ENCODE results near the gene ZFP2. TPM values are rescaled to one million over a fixed set of nuclear protein-coding genes. Genes with fewer than 3 reads are reported as not detected.

The ZFP2 gene
- total and polyA plus RNA-seq, 2 of the 13 experiments (the other 11 are each of a cell fraction or from before 2014, with no cell fraction given), result 0.27 to 0.42 TPM

DNA sequence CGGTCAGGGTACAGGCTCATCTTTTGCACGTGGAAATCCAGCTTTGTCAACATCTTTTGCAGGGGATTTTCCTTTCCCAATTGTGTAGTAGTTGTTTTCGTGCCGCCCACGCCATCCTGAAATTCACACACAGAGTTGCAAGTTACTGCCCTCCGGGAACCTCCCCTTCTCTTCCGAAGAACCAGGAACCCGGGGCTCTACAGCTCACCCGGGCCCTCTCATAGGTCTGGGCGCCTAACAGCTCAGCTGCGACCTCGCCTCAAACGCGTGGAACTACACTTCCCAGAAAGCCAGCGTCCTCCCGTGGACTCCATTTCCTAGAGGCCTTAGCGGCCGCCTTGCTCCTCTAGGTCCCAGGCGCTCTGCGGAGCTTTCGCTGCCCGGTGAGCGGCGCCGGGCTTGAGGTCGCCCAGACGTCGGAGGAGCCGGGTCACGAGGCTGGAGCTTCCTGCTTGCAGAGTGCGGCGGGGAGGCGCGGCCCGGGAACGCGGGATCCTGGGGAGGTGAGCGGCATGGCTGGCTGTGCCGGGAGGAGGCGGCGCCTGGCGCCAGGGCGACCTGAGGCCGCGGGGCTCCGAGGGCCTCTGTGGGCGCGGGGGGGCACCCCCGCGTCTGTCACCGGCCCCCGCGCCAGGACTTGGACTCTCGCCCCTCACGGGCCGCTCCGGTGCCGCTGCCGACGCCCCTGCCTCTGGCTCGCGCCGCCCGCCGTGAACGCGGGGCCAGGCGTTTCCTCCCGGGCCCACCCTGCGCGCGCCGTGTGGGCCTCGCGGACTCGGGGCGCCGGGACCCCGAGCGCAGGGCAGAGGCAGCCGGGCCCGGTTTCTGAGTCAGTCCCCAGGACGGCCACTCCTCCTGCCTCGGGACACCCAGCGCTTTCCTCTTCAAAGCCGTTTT, 35.8 kb upstream of the ZFP2 start, which contains the start of gene ZNF354B (continued):
- TF ChIP-seq REXO4 (CRISPR knock-in tag; IDR thresholded peaks at IDR 0.05; ENCODE audit: borderline replicate concordance), result no peak
- TF ChIP-seq ZFYVE20 (CRISPR knock-in tag; IDR thresholded peaks at IDR 0.05; ENCODE audit: borderline replicate concordance, low read depth), result 0 out of 2 replicates have a peak, but pooled peaks have one; percentile 63
- no peak for TF ChIP-seq EEA1 (CRISPR knock-in tag; IDR thresholded peaks at IDR 0.05; ENCODE audit: borderline replicate concordance)
- no peak; the same call in 1 of the 2 replicates for TF ChIP-seq TOE1 (CRISPR knock-in tag; IDR thresholded peaks at IDR 0.05)
- TF ChIP-seq, protein P1, sequence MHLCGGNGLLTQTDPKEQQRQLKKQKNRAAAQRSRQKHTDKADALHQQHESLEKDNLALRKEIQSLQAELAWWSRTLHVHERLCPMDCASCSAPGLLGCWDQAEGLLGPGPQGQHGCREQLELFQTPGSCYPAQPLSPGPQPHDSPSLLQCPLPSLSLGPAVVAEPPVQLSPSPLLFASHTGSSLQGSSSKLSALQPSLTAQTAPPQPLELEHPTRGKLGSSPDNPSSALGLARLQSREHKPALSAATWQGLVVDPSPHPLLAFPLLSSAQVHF (CRISPR knock-in tag; IDR thresholded peaks at IDR 0.05), result no peak
- no peak for TF ChIP-seq MAFG (CRISPR knock-in tag; IDR thresholded peaks at IDR 0.05)
- TF ChIP-seq CHCHD3 (CRISPR knock-in tag; IDR thresholded peaks at IDR 0.05), result no peak; the same call in 1 of the 2 replicates
- TF ChIP-seq, protein P2, sequence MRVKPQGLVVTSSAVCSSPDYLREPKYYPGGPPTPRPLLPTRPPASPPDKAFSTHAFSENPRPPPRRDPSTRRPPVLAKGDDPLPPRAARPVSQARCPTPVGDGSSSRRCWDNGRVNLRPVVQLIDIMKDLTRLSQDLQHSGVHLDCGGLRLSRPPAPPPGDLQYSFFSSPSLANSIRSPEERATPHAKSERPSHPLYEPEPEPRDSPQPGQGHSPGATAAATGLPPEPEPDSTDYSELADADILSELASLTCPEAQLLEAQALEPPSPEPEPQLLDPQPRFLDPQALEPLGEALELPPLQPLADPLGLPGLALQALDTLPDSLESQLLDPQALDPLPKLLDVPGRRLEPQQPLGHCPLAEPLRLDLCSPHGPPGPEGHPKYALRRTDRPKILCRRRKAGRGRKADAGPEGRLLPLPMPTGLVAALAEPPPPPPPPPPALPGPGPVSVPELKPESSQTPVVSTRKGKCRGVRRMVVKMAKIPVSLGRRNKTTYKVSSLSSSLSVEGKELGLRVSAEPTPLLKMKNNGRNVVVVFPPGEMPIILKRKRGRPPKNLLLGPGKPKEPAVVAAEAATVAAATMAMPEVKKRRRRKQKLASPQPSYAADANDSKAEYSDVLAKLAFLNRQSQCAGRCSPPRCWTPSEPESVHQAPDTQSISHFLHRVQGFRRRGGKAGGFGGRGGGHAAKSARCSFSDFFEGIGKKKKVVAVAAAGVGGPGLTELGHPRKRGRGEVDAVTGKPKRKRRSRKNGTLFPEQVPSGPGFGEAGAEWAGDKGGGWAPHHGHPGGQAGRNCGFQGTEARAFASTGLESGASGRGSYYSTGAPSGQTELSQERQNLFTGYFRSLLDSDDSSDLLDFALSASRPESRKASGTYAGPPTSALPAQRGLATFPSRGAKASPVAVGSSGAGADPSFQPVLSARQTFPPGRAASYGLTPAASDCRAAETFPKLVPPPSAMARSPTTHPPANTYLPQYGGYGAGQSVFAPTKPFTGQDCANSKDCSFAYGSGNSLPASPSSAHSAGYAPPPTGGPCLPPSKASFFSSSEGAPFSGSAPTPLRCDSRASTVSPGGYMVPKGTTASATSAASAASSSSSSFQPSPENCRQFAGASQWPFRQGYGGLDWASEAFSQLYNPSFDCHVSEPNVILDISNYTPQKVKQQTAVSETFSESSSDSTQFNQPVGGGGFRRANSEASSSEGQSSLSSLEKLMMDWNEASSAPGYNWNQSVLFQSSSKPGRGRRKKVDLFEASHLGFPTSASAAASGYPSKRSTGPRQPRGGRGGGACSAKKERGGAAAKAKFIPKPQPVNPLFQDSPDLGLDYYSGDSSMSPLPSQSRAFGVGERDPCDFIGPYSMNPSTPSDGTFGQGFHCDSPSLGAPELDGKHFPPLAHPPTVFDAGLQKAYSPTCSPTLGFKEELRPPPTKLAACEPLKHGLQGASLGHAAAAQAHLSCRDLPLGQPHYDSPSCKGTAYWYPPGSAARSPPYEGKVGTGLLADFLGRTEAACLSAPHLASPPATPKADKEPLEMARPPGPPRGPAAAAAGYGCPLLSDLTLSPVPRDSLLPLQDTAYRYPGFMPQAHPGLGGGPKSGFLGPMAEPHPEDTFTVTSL (CRISPR knock-in tag; IDR thresholded peaks at IDR 0.05; ENCODE audit: borderline replicate concordance), result no peak
- no peak for TF ChIP-seq ZNF382 (CRISPR knock-in tag; IDR thresholded peaks at IDR 0.05; ENCODE audit: borderline replicate concordance)
- no peak for TF ChIP-seq TBL1XR1 (IDR thresholded peaks at IDR 0.05; ENCODE audit: borderline replicate concordance, low read length, partially characterized antibody)
- TF ChIP-seq HIVEP1 (CRISPR knock-in tag; IDR thresholded peaks at IDR 0.05), result peak; percentile 25; the same call in 1 of the 2 replicates
- TF ChIP-seq SOX13 (IDR thresholded peaks at IDR 0.05), result no peak
- 0 out of 4 replicates have a peak, but pooled peaks of 1 of the 2 experiments have one; percentile 19 for TF ChIP-seq SOX13 (CRISPR knock-in tag; conservative IDR thresholded peaks at IDR 0.05 in 1 of 2, IDR thresholded peaks at IDR 0.05 in 1 of 2)
- TF ChIP-seq, protein P3, sequence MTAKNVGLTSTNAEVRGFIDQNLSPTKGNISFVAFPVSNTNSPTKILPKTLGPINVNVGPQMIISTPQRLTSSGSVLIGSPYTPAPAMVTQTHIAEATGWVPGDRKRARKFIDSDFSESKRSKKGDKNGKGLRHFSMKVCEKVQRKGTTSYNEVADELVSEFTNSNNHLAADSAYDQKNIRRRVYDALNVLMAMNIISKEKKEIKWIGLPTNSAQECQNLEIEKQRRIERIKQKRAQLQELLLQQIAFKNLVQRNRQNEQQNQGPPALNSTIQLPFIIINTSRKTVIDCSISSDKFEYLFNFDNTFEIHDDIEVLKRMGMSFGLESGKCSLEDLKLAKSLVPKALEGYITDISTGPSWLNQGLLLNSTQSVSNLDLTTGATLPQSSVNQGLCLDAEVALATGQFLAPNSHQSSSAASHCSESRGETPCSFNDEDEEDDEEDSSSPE (CRISPR knock-in tag; IDR thresholded peaks at IDR 0.05), result peak; percentile 85
- TF ChIP-seq, protein P4, sequence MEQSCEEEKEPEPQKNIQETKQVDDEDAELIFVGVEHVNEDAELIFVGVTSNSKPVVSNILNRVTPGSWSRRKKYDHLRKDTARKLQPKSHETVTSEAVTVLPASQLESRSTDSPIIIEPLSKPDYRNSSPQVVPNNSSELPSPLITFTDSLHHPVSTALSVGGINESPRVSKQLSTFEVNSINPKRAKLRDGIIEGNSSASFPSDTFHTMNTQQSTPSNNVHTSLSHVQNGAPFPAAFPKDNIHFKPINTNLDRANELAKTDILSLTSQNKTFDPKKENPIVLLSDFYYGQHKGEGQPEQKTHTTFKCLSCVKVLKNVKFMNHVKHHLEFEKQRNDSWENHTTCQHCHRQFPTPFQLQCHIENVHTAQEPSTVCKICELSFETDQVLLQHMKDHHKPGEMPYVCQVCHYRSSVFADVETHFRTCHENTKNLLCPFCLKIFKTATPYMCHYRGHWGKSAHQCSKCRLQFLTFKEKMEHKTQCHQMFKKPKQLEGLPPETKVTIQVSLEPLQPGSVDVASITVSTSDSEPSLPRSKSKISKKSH (CRISPR knock-in tag; IDR thresholded peaks at IDR 0.05; ENCODE audit: borderline replicate concordance), result no peak
- TF ChIP-seq NCOR1 (IDR thresholded peaks at IDR 0.05; ENCODE audit: borderline replicate concordance, low read length), result no peak
- peak; percentile 91 for TF ChIP-seq GABPB1 (CRISPR knock-in tag; IDR thresholded peaks at IDR 0.05)
- no peak for TF ChIP-seq ZNF724P (CRISPR knock-in tag; IDR thresholded peaks at IDR 0.05; ENCODE audit: borderline replicate concordance)
